GM18505 (cell line): ENCODE data around the gene MOB3A.
"Not testable (repeated sequence)": the region's sequence is repeated elsewhere in the genome, so short reads cannot be mapped to it uniquely, and the experiment has no call there.

Experiments used
- ATAC-seq: cut with Tn5 transposase; IDR thresholded peaks from one replicate; pipeline ENCODE4 v1.9.1; 2021; ENCODE audit not compliant: unreplicated experiment
- POLR2A ChIP-seq: IDR thresholded peaks from 4 replicates; pipeline ENCODE4 v1.6.1; 2011; ENCODE audit warnings: borderline replicate concordance; ENCODE audit not compliant: insufficient read depth, insufficient read length; ENCODE audit errors: extremely low read depth

MOB3A gene

GRCh38 chr19:2034729-2035589 lies 61.2 kb downstream of the MOB3A start:
- no peak for ATAC-seq
- no peak for TF ChIP-seq POLR2A

- not testable (repeated sequence) for ATAC-seq
These were observed 61.9 kb downstream of the MOB3A start for GRCh38 chr19:2034253-2034652.

- ATAC-seq = no peak
- no peak for TF ChIP-seq POLR2A
These were observed 62.3 kb downstream of the MOB3A start for GRCh38 chr19:2033825-2034159.

GRCh38 chr19:2033115-2033824 lies 62.9 kb downstream of the MOB3A start:
- ATAC-seq = no peak
- TF ChIP-seq POLR2A = no peak

- no peak for TF ChIP-seq POLR2A
- ATAC-seq = no peak
These were observed 63.7 kb downstream of the MOB3A start for GRCh38 chr19:2032296-2032941.

- ATAC-seq = no peak
These were observed 68.8 kb downstream of the MOB3A start for GRCh38 chr19:2027361-2027760.

GRCh38 chr19:2026770-2027169 lies 69.4 kb downstream of the MOB3A start:
- no peak for TF ChIP-seq POLR2A
- ATAC-seq = no peak

More at GRCh38 chr19:2027361-2027760, 68.8 kb downstream of the MOB3A start:
- TF ChIP-seq POLR2A = no peak

- TF ChIP-seq POLR2A = no peak
- ATAC-seq = no peak
These were observed 73.8 kb downstream of the MOB3A start for GRCh38 chr19:2022289-2022688.

- no peak for TF ChIP-seq POLR2A
- ATAC-seq = no peak
These were observed 74.5 kb downstream of the MOB3A start for GRCh38 chr19:2021453-2022140.
